Activated T-helper 17 cell treated with anti-CD3 and anti-CD28 coated beads, Interleukin-2, amount 50 U/mL, for 72 hours (primary cell): Measurements from ENCODE around the gene TMSB10. TPM values are rescaled to one million over a fixed set of nuclear protein-coding genes. Genes with fewer than 3 reads are reported as not detected.
A peak's percentile ranks its signal among the peaks of the same experiment; 100 is the strongest.
"Not testable (repeated sequence)": the region's sequence is repeated elsewhere in the genome, so short reads cannot be mapped to it uniquely, and the experiment has no call there.

Source experiments
- ATAC-seq: fragments of 150-1000 bp; cut with Tn5 transposase; replicated peaks from 2 replicates; pipeline ENCODE4 v1.10.0; 2021; ENCODE audit warnings: mild to moderate bottlenecking, moderate library complexity
- H3K27ac Mint-ChIP-seq: one replicate; pipeline ENCODE4 v1.8.0; 2022; ENCODE audit warnings: mixed read lengths
- H3K27me3 Mint-ChIP-seq: one replicate; pipeline ENCODE4 v1.8.0; 2022; ENCODE audit warnings: mixed read lengths
- H3K36me3 Mint-ChIP-seq: one replicate; pipeline ENCODE4 v1.8.0; 2022; ENCODE audit warnings: low read depth, mild to moderate bottlenecking, mixed read lengths
- H3K4me1 Mint-ChIP-seq: one replicate; pipeline ENCODE4 v1.8.0; 2022; ENCODE audit warnings: mixed read lengths
- H3K4me3 Mint-ChIP-seq: one replicate; pipeline ENCODE4 v1.8.0; 2022; ENCODE audit warnings: mild to moderate bottlenecking, mixed read lengths
- H3K9me3 Mint-ChIP-seq: one replicate; pipeline ENCODE4 v1.8.0; 2022; ENCODE audit warnings: mixed read lengths
- total RNA-seq, 2 donors: library from RNA; stranded (reverse); gene quantifications; one replicate each; pipeline ENCODE4 v1.2.3, GENCODE V29; 2022

Gene TMSB10
- total RNA-seq = 1,000 to 10,000 TPM; 2,616 to 3,068 TPM

- Mint-ChIP-seq H3K27ac (peak within 1 kb of the TSS; percentile 94), H3K9me3 (peaks cover 12% of the 10 kb centered on the region), H3K4me1 (peaks cover 44% of the 10 kb centered on the region), H3K36me3 (peaks cover 49% of the 10 kb centered on the region), H3K4me3 (peak within 1 kb of the TSS; percentile 92), H3K27me3 (no peaks in the 10 kb centered on the region)
- ATAC-seq = peak; percentile 63
Observed at GRCh38 chr2:84905181-84906107, at the start of gene TMSB10. Gene TMSB10 (plus strand): TSS chr2:84905656.

- Mint-ChIP-seq H3K4me3 (peak overlapping the region; percentile 71), H3K27me3 (no peaks in the 10 kb centered on the region), H3K9me3 (peaks cover 6% of the 10 kb centered on the region), H3K4me1 (peaks cover 86% of the 10 kb centered on the region), H3K27ac (peak overlapping the region; percentile 52), H3K36me3 (peaks cover 26% of the 10 kb centered on the region)
- ATAC-seq = no peak
Observed at GRCh38 chr2:84855731-84856130, 49.7 kb upstream of the TMSB10 start.

- Mint-ChIP-seq H3K4me3 (peak overlapping the region; percentile 71), H3K9me3 (peaks cover 6% of the 10 kb centered on the region), H3K4me1 (peaks cover 83% of the 10 kb centered on the region), H3K27ac (peak overlapping the region; percentile 82), H3K36me3 (peaks cover 21% of the 10 kb centered on the region), H3K27me3 (no peaks in the 10 kb centered on the region)
- peak; percentile 92 for ATAC-seq
Observed at GRCh38 chr2:84856787-84857186, 48.7 kb upstream of the TMSB10 start.

GRCh38 chr2:84857566-84857965 is 47.9 kb upstream of the TMSB10 start:
- Mint-ChIP-seq H3K9me3 (peaks cover 6% of the 10 kb centered on the region), H3K4me1 (peaks cover 81% of the 10 kb centered on the region), H3K27ac (peak overlapping the region; percentile 82), H3K4me3 (peak overlapping the region; percentile 71), H3K36me3 (peaks cover 13% of the 10 kb centered on the region), H3K27me3 (no peaks in the 10 kb centered on the region)
- ATAC-seq = no peak

GRCh38 chr2:84858123-84858522 is 47.3 kb upstream of the TMSB10 start:
- no peaks in the 10 kb centered on the region for H3K27me3 Mint-ChIP-seq
- peaks cover 8% of the 10 kb centered on the region for H3K36me3 Mint-ChIP-seq
- peak overlapping the region; percentile 82 for H3K27ac Mint-ChIP-seq
- peak overlapping the region; percentile 71 for H3K4me3 Mint-ChIP-seq
- no peak for ATAC-seq
- peaks cover 80% of the 10 kb centered on the region for H3K4me1 Mint-ChIP-seq
- peaks cover 2% of the 10 kb centered on the region for H3K9me3 Mint-ChIP-seq

GRCh38 chr2:84858937-84859336 is 46.5 kb upstream of the TMSB10 start:
- ATAC-seq = no peak
- no peaks in the 10 kb centered on the region for H3K9me3 Mint-ChIP-seq
- peaks cover 5% of the 10 kb centered on the region for H3K36me3 Mint-ChIP-seq
- peak overlapping the region; percentile 71 for H3K4me3 Mint-ChIP-seq
- no peaks in the 10 kb centered on the region for H3K27me3 Mint-ChIP-seq
- H3K4me1 Mint-ChIP-seq = peaks cover 77% of the 10 kb centered on the region
- H3K27ac Mint-ChIP-seq = peak overlapping the region; percentile 49

GRCh38 chr2:84861539-84861938 is 43.9 kb upstream of the TMSB10 start:
- Mint-ChIP-seq H3K36me3 (peaks cover 3% of the 10 kb centered on the region), H3K27me3 (no peaks in the 10 kb centered on the region), H3K9me3 (no peaks in the 10 kb centered on the region), H3K4me1 (peaks cover 63% of the 10 kb centered on the region), H3K27ac (peak overlapping the region; percentile 77), H3K4me3 (peak overlapping the region; percentile 22)
- no peak for ATAC-seq

GRCh38 chr2:84862006-84862405 is 43.5 kb upstream of the TMSB10 start:
- H3K4me1 Mint-ChIP-seq = peaks cover 59% of the 10 kb centered on the region
- H3K27me3 Mint-ChIP-seq = no peaks in the 10 kb centered on the region
- no peaks in the 10 kb centered on the region for H3K36me3 Mint-ChIP-seq
- no peak for ATAC-seq
- peak overlapping the region; percentile 77 for H3K27ac Mint-ChIP-seq
- peak overlapping the region; percentile 22 for H3K4me3 Mint-ChIP-seq
- no peaks in the 10 kb centered on the region for H3K9me3 Mint-ChIP-seq

GRCh38 chr2:84865181-84865783 is 40.2 kb upstream of the TMSB10 start:
- peak overlapping the region; percentile 35 for H3K4me3 Mint-ChIP-seq
- peak overlapping the region; percentile 75 for H3K27ac Mint-ChIP-seq
- no peaks in the 10 kb centered on the region for H3K27me3 Mint-ChIP-seq
- H3K9me3 Mint-ChIP-seq = no peaks in the 10 kb centered on the region
- peaks cover 38% of the 10 kb centered on the region for H3K4me1 Mint-ChIP-seq
- ATAC-seq = peak; percentile 62
- peaks cover 13% of the 10 kb centered on the region for H3K36me3 Mint-ChIP-seq

- Mint-ChIP-seq H3K36me3 (peaks cover 18% of the 10 kb centered on the region), H3K27me3 (no peaks in the 10 kb centered on the region), H3K27ac (peak overlapping the region; percentile 13), H3K9me3 (no peaks in the 10 kb centered on the region), H3K4me1 (peaks cover 39% of the 10 kb centered on the region), H3K4me3 (no peak overlapping the region)
- ATAC-seq = no peak
Observed at GRCh38 chr2:84866122-84866521, 39.3 kb upstream of the TMSB10 start.

GRCh38 chr2:84868327-84868726 is 37.1 kb upstream of the TMSB10 start:
- not testable (repeated sequence) for H3K4me3 Mint-ChIP-seq, ATAC-seq, H3K9me3 Mint-ChIP-seq, H3K27me3 Mint-ChIP-seq
- peaks cover 19% of the 10 kb centered on the region for H3K36me3 Mint-ChIP-seq
- H3K4me1 Mint-ChIP-seq = peaks cover 26% of the 10 kb centered on the region
- peak overlapping the region; percentile 46 for H3K27ac Mint-ChIP-seq

- Mint-ChIP-seq H3K4me3 (peak overlapping the region; percentile 48), H3K4me1 (peaks cover 29% of the 10 kb centered on the region), H3K27me3 (no peaks in the 10 kb centered on the region), H3K27ac (peak overlapping the region; percentile 83), H3K9me3 (peaks cover 5% of the 10 kb centered on the region), H3K36me3 (peaks cover 35% of the 10 kb centered on the region)
- no peak for ATAC-seq
Observed at GRCh38 chr2:84870306-84870705, 35.1 kb upstream of the TMSB10 start.

GRCh38 chr2:84872691-84873090 is 32.8 kb upstream of the TMSB10 start:
- H3K27me3 Mint-ChIP-seq, H3K4me3 Mint-ChIP-seq, H3K9me3 Mint-ChIP-seq, ATAC-seq: not testable (repeated sequence)
- H3K4me1 Mint-ChIP-seq = peaks cover 48% of the 10 kb centered on the region
- peaks cover 37% of the 10 kb centered on the region for H3K36me3 Mint-ChIP-seq
- H3K27ac Mint-ChIP-seq = peak overlapping the region; percentile 66

- H3K36me3 Mint-ChIP-seq = peaks cover 37% of the 10 kb centered on the region
- no peaks in the 10 kb centered on the region for H3K27me3 Mint-ChIP-seq
- H3K4me1 Mint-ChIP-seq = peaks cover 53% of the 10 kb centered on the region
- ATAC-seq = no peak
- H3K9me3 Mint-ChIP-seq = peaks cover 5% of the 10 kb centered on the region
- H3K4me3 Mint-ChIP-seq = peak overlapping the region; percentile 89
- H3K27ac Mint-ChIP-seq = no peak overlapping the region
Observed at GRCh38 chr2:84873350-84873749, 32.1 kb upstream of the TMSB10 start.
